GM23338 (cell line): ENCODE data around the gene CNNM2. TPM values are rescaled to one million over a fixed set of nuclear protein-coding genes. Genes with fewer than 3 reads are reported as not detected.
A peak's percentile ranks its signal among the peaks of the same experiment; 100 is the strongest.

ENCODE experiments used
- ATAC-seq: fragments of 200-7000 bp; cut with Tn5 transposase; 3 replicates; pipeline ENCODE4 v1.9.1; 2020
- DNase-seq: peaks from one replicate; pipeline ENCODE4 v3.0.0-alpha.2; 2015; ENCODE audit warnings: low spot score
- H2AFZ ChIP-seq: fragments of 200-600 bp; sonication (generic); 2 replicates; pipeline ENCODE4 v1.8.0; 2016; ENCODE audit warnings: antibody characterized with exemption, mild to moderate bottlenecking, moderate library complexity
- H3F3A ChIP-seq: fragments of 200-600 bp; sonication (generic); replicated peaks from 2 replicates; pipeline ENCODE4 v1.8.0; 2017; ENCODE audit warnings: antibody characterized with exemption, mixed run types, low read depth
- H3K27ac ChIP-seq: fragments of 200-600 bp; sonication (generic); 2 replicates; pipeline ENCODE4 v1.6.1; 2016; ENCODE audit warnings: low read depth
- H3K27me3 ChIP-seq: fragments of 200-600 bp; sonication (generic); 2 replicates; pipeline ENCODE4 v1.8.0; 2016; ENCODE audit warnings: mild to moderate bottlenecking, mixed run types, moderate library complexity; ENCODE audit not compliant: insufficient read depth
- H3K36me3 ChIP-seq: fragments of 200-600 bp; sonication (generic); 2 replicates; pipeline ENCODE4 v1.8.0; 2016; ENCODE audit warnings: mild to moderate bottlenecking; ENCODE audit not compliant: insufficient read depth
- H3K4me1 ChIP-seq: fragments of 200-600 bp; sonication (generic); 2 replicates; pipeline ENCODE4 v1.8.0; 2016; ENCODE audit warnings: mild to moderate bottlenecking, moderate library complexity; ENCODE audit not compliant: insufficient read depth
- H3K4me2 ChIP-seq: fragments of 200-600 bp; sonication (generic); 2 replicates; pipeline ENCODE4 v1.7.1; 2017; ENCODE audit warnings: mixed run types
- H3K4me3 ChIP-seq: fragments of 200-600 bp; sonication (generic); 2 replicates; pipeline ENCODE4 v1.6.1; 2016; ENCODE audit warnings: mixed run types
- H3K79me2 ChIP-seq: fragments of 200-600 bp; sonication (generic); replicated peaks from 2 replicates; pipeline ENCODE4 v1.8.0; 2017; ENCODE audit warnings: mild to moderate bottlenecking; ENCODE audit not compliant: insufficient read depth
- H3K9me2 ChIP-seq: fragments of 200-600 bp; sonication (generic); 2 replicates; pipeline ENCODE4 v1.8.0; 2017; ENCODE audit not compliant: insufficient read depth
- H4K20me1 ChIP-seq: fragments of 200-600 bp; sonication (generic); replicated peaks from 2 replicates; pipeline ENCODE4 v1.8.0; 2017; ENCODE audit warnings: mild to moderate bottlenecking; ENCODE audit not compliant: insufficient read depth
- H3K27ac Mint-ChIP-seq: 2 replicates; pipeline ENCODE4 v1.8.0; 2020; ENCODE audit warnings: inconsistent platforms, mild to moderate bottlenecking, moderate library complexity, mixed read lengths
- H3K27me3 Mint-ChIP-seq: 3 replicates; pipeline ENCODE4 v1.8.0; 2022; ENCODE audit warnings: low read depth, mild to moderate bottlenecking, moderate library complexity, mixed read lengths, inconsistent platforms; ENCODE audit not compliant: insufficient read depth, poor library complexity
- H3K36me3 Mint-ChIP-seq: 3 replicates; pipeline ENCODE4 v1.8.0; 2021; ENCODE audit warnings: low read depth, mild to moderate bottlenecking, inconsistent platforms, moderate library complexity, mixed read lengths
- H3K4me1 Mint-ChIP-seq: 3 replicates; pipeline ENCODE4 v1.8.0; 2020; ENCODE audit warnings: mild to moderate bottlenecking, inconsistent platforms, mixed read lengths
- H3K4me3 Mint-ChIP-seq: 3 replicates; pipeline ENCODE4 v1.8.0; 2021; ENCODE audit warnings: moderate library complexity, mild to moderate bottlenecking, inconsistent platforms, mixed read lengths
- H3K9me3 Mint-ChIP-seq: 3 replicates; pipeline ENCODE4 v1.8.0; 2020; ENCODE audit warnings: moderate library complexity, mild to moderate bottlenecking, inconsistent platforms, mixed read lengths
- CREB1 ChIP-seq: fragments of 250-450 bp; sonication (Bioruptor Pico); IDR thresholded peaks from 2 replicates; pipeline ENCODE4 v1.5.0; 2020; ENCODE audit warnings: low read depth, mild to moderate bottlenecking, moderate library complexity
- CTCF ChIP-seq, 2 experiments: fragments of 200-600 bp in 1 of 2; sonication (generic) in 1 of 2; conservative IDR thresholded peaks; 2 replicates each; pipeline versions ENCODE4 v1.5.1 to v1.6.1; 2016 to 2017; ENCODE audit warnings: antibody characterized with exemption in 2 of 2, low read depth in 2 of 2, mild to moderate bottlenecking in 2 of 2, moderate library complexity in 1 of 2
- EZH2 ChIP-seq: fragments of 200-600 bp; sonication (generic); IDR thresholded peaks from one replicate; pipeline ENCODE4 v1.8.0; 2017; ENCODE audit warnings: antibody characterized with exemption, mild to moderate bottlenecking, low read depth; ENCODE audit not compliant: unreplicated experiment
- EZH2phosphoT487 ChIP-seq: fragments of 200-600 bp; sonication (generic); IDR thresholded peaks from one replicate; pipeline ENCODE4 v1.8.1; 2018; ENCODE audit warnings: antibody characterized with exemption; ENCODE audit not compliant: unreplicated experiment
- JUNB ChIP-seq: IDR thresholded peaks from one replicate; pipeline ENCODE4 v1.6.1; 2016; ENCODE audit warnings: antibody characterized with exemption; ENCODE audit not compliant: unreplicated experiment
- NANOG ChIP-seq: IDR thresholded peaks from 2 replicates; pipeline ENCODE4 v1.6.1; 2016; ENCODE audit warnings: antibody characterized with exemption, borderline replicate concordance
- POLR2AphosphoS5 ChIP-seq: IDR thresholded peaks from 2 replicates; pipeline ENCODE4 v1.6.1; 2016; ENCODE audit warnings: antibody characterized with exemption, low read depth
- STAT1 ChIP-seq: IDR thresholded peaks from one replicate; pipeline ENCODE4 v1.6.1; 2016; ENCODE audit warnings: antibody characterized with exemption; ENCODE audit not compliant: unreplicated experiment
- ZNF114 ChIP-seq: fragments of 250-450 bp; sonication (Bioruptor Pico); IDR thresholded peaks from 2 replicates; pipeline ENCODE4 v1.5.0; 2020; ENCODE audit warnings: mild to moderate bottlenecking, moderate library complexity
- ZNF331 ChIP-seq: fragments of 250-450 bp; sonication (Bioruptor Pico); IDR thresholded peaks from 2 replicates; pipeline ENCODE4 v1.5.0; 2020; ENCODE audit warnings: low read depth, mild to moderate bottlenecking, moderate library complexity
- long read RNA-seq: library from polyadenylated mRNA; unstranded; transcript quantifications from one replicate; pipeline ENCODE4 v2.0.0, GENCODE V29; 2020; ENCODE audit not compliant: unreplicated experiment
- polyA plus RNA-seq: library from polyadenylated mRNA; unstranded; fragments of >200 nt; fragmentation: Nextera tagmentation; extraction: Ambion mirVana; gene quantifications from 2 replicates; pipeline ENCODE4 v1.2.1, GENCODE V29; 2016
- total RNA-seq: library from RNA; depleted of rRNA; stranded (reverse); fragments of >200 nt; shearing (Covaris generic); gene quantifications from 2 replicates; pipeline ENCODE4 v1.2.3, GENCODE V29; 2014; rRNA removed
- TF ChIP-seq, protein P1 (sequence below): IDR thresholded peaks from one replicate; pipeline ENCODE4 v1.6.1; 2018; ENCODE audit warnings: antibody characterized with exemption; ENCODE audit not compliant: unreplicated experiment
- TF ChIP-seq, protein P2 (sequence below): IDR thresholded peaks from 2 replicates; pipeline ENCODE4 v1.6.1; 2016; ENCODE audit warnings: antibody characterized with exemption

Gene CNNM2
- total RNA-seq (23.8 and 31.3 TPM in 2 replicates), polyA plus RNA-seq (4.5 and 5.2 TPM in 2 replicates)
- long read RNA-seq = 0 reads

- Histone ChIP-seq H3K9me2 (no peaks in the 10 kb centered on the region), H3F3A (0 out of 2 replicates have a peak, but pooled peaks cover 6% of the 10 kb centered on the region), H3K36me3 (no peaks in the 10 kb centered on the region), H3K4me2 (peak within 1 kb of the TSS; percentile 93), H3K79me2 (peaks cover 35% of the 10 kb centered on the region), H3K27me3 (peaks cover 22% of the 10 kb centered on the region), H4K20me1 (peaks cover 5% of the 10 kb centered on the region; the same call in 1 of the 2 replicates), H3K27ac (peak within 1 kb of the TSS; percentile 92), H3K4me3 (peak within 1 kb of the TSS; percentile 88), H3K4me1 (peaks cover 23% of the 10 kb centered on the region), H2AFZ (peak within 1 kb of the TSS; percentile 99)
- no peaks in the 10 kb centered on the region for H3K9me3 Mint-ChIP-seq
- H3K27me3 Mint-ChIP-seq = peaks cover 23% of the 10 kb centered on the region
- peak within 1 kb of the TSS; percentile 94 for H3K27ac Mint-ChIP-seq
- peak; percentile 100 for DNase-seq
- H3K4me3 Mint-ChIP-seq = peak within 1 kb of the TSS; percentile 83
- no peaks in the 10 kb centered on the region; the same call in 2 of the 3 replicates for H3K36me3 Mint-ChIP-seq
- H3K4me1 Mint-ChIP-seq = peaks cover 34% of the 10 kb centered on the region
- TF ChIP-seq NANOG (no peak), CREB1 (peak; percentile 66), ZNF114 (CRISPR knock-in tag) (no peak), STAT1 (no peak), POLR2AphosphoS5 (peak; percentile 47; the same call in 1 of the 2 replicates)
- TF ChIP-seq, protein P1, sequence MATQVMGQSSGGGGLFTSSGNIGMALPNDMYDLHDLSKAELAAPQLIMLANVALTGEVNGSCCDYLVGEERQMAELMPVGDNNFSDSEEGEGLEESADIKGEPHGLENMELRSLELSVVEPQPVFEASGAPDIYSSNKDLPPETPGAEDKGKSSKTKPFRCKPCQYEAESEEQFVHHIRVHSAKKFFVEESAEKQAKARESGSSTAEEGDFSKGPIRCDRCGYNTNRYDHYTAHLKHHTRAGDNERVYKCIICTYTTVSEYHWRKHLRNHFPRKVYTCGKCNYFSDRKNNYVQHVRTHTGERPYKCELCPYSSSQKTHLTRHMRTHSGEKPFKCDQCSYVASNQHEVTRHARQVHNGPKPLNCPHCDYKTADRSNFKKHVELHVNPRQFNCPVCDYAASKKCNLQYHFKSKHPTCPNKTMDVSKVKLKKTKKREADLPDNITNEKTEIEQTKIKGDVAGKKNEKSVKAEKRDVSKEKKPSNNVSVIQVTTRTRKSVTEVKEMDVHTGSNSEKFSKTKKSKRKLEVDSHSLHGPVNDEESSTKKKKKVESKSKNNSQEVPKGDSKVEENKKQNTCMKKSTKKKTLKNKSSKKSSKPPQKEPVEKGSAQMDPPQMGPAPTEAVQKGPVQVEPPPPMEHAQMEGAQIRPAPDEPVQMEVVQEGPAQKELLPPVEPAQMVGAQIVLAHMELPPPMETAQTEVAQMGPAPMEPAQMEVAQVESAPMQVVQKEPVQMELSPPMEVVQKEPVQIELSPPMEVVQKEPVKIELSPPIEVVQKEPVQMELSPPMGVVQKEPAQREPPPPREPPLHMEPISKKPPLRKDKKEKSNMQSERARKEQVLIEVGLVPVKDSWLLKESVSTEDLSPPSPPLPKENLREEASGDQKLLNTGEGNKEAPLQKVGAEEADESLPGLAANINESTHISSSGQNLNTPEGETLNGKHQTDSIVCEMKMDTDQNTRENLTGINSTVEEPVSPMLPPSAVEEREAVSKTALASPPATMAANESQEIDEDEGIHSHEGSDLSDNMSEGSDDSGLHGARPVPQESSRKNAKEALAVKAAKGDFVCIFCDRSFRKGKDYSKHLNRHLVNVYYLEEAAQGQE = peak; percentile 1
- ATAC-seq = peak; percentile 79
These were observed at the start of gene CNNM2 for GRCh38 chr10:102917962-102918816. CNNM2 (plus strand) TSS chr10:102918294; CDS start chr10:102918481, 187 bp downstream.

GRCh38 chr10:102868911-102869257 lies 49.2 kb upstream of the CNNM2 start:
- Mint-ChIP-seq H3K36me3 (no peaks in the 10 kb centered on the region; the same call in 2 of the 3 replicates), H3K27me3 (peaks cover 5% of the 10 kb centered on the region), H3K9me3 (no peaks in the 10 kb centered on the region), H3K27ac (no peak overlapping the region), H3K4me1 (peaks cover 10% of the 10 kb centered on the region), H3K4me3 (peak overlapping the region; percentile 76)
- peak overlapping the region; percentile 70; the same call in 1 of the 2 replicates for H2AFZ ChIP-seq
- H4K20me1 ChIP-seq = no peaks in the 10 kb centered on the region
- peak overlapping the region; percentile 76 for H3K4me2 ChIP-seq
- peaks cover 10% of the 10 kb centered on the region for H3F3A ChIP-seq
- DNase-seq (peak; percentile 21), ATAC-seq (0 out of 3 replicates have a peak, but pooled peaks have one; percentile 3)
- H3K79me2 ChIP-seq = no peaks in the 10 kb centered on the region
- no peaks in the 10 kb centered on the region for H3K9me2 ChIP-seq
- H3K27ac ChIP-seq = no peak overlapping the region
- no peaks in the 10 kb centered on the region for H3K27me3 ChIP-seq
- H3K36me3 ChIP-seq = no peaks in the 10 kb centered on the region; the same call in 1 of the 2 replicates
- no peaks in the 10 kb centered on the region for H3K4me1 ChIP-seq
- H3K4me3 ChIP-seq = peak overlapping the region; percentile 63
- TF ChIP-seq, protein P2, sequence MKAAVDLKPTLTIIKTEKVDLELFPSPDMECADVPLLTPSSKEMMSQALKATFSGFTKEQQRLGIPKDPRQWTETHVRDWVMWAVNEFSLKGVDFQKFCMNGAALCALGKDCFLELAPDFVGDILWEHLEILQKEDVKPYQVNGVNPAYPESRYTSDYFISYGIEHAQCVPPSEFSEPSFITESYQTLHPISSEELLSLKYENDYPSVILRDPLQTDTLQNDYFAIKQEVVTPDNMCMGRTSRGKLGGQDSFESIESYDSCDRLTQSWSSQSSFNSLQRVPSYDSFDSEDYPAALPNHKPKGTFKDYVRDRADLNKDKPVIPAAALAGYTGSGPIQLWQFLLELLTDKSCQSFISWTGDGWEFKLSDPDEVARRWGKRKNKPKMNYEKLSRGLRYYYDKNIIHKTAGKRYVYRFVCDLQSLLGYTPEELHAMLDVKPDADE = no peak
- TF ChIP-seq CTCF (conservative IDR thresholded peaks at IDR 0.05; ENCODE audit: low read depth in 2 of 2) = no peak
- TF ChIP-seq ZNF331 = no peak
- TF ChIP-seq JUNB = no peak
- TF ChIP-seq EZH2 = no peak
- no peak for TF ChIP-seq EZH2phosphoT487
- no peak for TF ChIP-seq ZNF114 (CRISPR knock-in tag)
- no peak for TF ChIP-seq POLR2AphosphoS5
- no peak for TF ChIP-seq STAT1
- TF ChIP-seq, protein P1 = no peak
- no peak for TF ChIP-seq CREB1
- TF ChIP-seq NANOG = no peak
